HEK293 (cell line): ENCODE measurements around the gene SYS1.

Source experiments
- BCL11A ChIP-seq: fragments of 450-650 bp; formaldehyde crosslinking; IDR thresholded peaks from 2 replicates; pipeline ENCODE4 v1.5.1; 2016; ENCODE audit warnings: low read depth, missing biosample characterization, missing genetic modification characterization
- HOXC10 ChIP-seq: sonication (generic); formaldehyde crosslinking; IDR thresholded peaks from 2 replicates; pipeline ENCODE4 v1.8.1; 2023; ENCODE audit warnings: mild to moderate bottlenecking, missing genetic modification reagents
- HOXD13 ChIP-seq: sonication (generic); formaldehyde crosslinking; IDR thresholded peaks from 2 replicates; pipeline ENCODE4 v1.8.0; 2022; ENCODE audit warnings: missing genetic modification reagents, borderline replicate concordance
- MZF1 ChIP-seq: fragments of 450-650 bp; formaldehyde crosslinking; IDR thresholded peaks from 2 replicates; pipeline ENCODE4 v1.5.1; 2017; ENCODE audit warnings: missing biosample characterization, missing genetic modification characterization, borderline replicate concordance
- RBAK ChIP-seq: fragments of 450-650 bp; formaldehyde crosslinking; IDR thresholded peaks from 2 replicates; pipeline ENCODE4 v1.5.1; 2016; ENCODE audit warnings: missing biosample characterization, missing genetic modification characterization
- SCRT2 ChIP-seq: fragments of 450-650 bp; formaldehyde crosslinking; IDR thresholded peaks from 2 replicates; pipeline ENCODE4 v1.5.1; 2016; ENCODE audit warnings: missing biosample characterization, missing genetic modification characterization
- WT1 ChIP-seq: fragments of 450-650 bp; formaldehyde crosslinking; IDR thresholded peaks from 2 replicates; pipeline ENCODE4 v1.5.1; 2016; ENCODE audit warnings: missing biosample characterization, missing genetic modification characterization
- ZBTB1 ChIP-seq: fragments of 450-650 bp; formaldehyde crosslinking; IDR thresholded peaks from 2 replicates; pipeline ENCODE4 v1.5.1; 2016; ENCODE audit warnings: missing biosample characterization, missing genetic modification characterization
- ZBTB21 ChIP-seq: fragments of 450-650 bp; formaldehyde crosslinking; IDR thresholded peaks from 2 replicates; pipeline ENCODE4 v1.5.1; 2017; ENCODE audit warnings: missing biosample characterization, missing genetic modification characterization
- ZNF16 ChIP-seq: fragments of 450-650 bp; formaldehyde crosslinking; IDR thresholded peaks from 2 replicates; pipeline ENCODE4 v1.5.1; 2016; ENCODE audit warnings: low read depth, missing biosample characterization, missing genetic modification characterization
- ZNF2 ChIP-seq: fragments of 450-650 bp; formaldehyde crosslinking; IDR thresholded peaks from 2 replicates; pipeline ENCODE4 v1.5.1; 2016; ENCODE audit warnings: missing biosample characterization, missing genetic modification characterization
- ZNF266 ChIP-seq: fragments of 450-650 bp; formaldehyde crosslinking; IDR thresholded peaks from 2 replicates; pipeline ENCODE4 v1.5.1; 2016; ENCODE audit warnings: missing biosample characterization, missing genetic modification characterization, low read depth
- ZNF311 ChIP-seq: fragments of 450-650 bp; formaldehyde crosslinking; IDR thresholded peaks from 2 replicates; pipeline ENCODE4 v1.5.1; 2017; ENCODE audit warnings: missing biosample characterization, missing genetic modification characterization, borderline replicate concordance
- ZNF394 ChIP-seq: fragments of 450-650 bp; formaldehyde crosslinking; IDR thresholded peaks from 2 replicates; pipeline ENCODE4 v1.5.1; 2016; ENCODE audit warnings: missing biosample characterization, missing genetic modification characterization, mild to moderate bottlenecking, moderate library complexity, borderline replicate concordance
- ZNF571 ChIP-seq: fragments of 450-650 bp; formaldehyde crosslinking; IDR thresholded peaks from 2 replicates; pipeline ENCODE4 v1.5.0; 2017; ENCODE audit warnings: missing biosample characterization, missing genetic modification characterization
- ZNF701 ChIP-seq: fragments of 450-650 bp; formaldehyde crosslinking; IDR thresholded peaks from 2 replicates; pipeline ENCODE4 v1.5.1; 2016; ENCODE audit warnings: missing biosample characterization, missing genetic modification characterization
- ZNF791 ChIP-seq: fragments of 450-650 bp; formaldehyde crosslinking; IDR thresholded peaks from 2 replicates; pipeline ENCODE4 v1.5.1; 2016; ENCODE audit warnings: missing biosample characterization, missing genetic modification characterization
- ZNF792 ChIP-seq: fragments of 450-650 bp; formaldehyde crosslinking; IDR thresholded peaks from 2 replicates; pipeline ENCODE4 v1.5.1; 2016; ENCODE audit warnings: missing biosample characterization, missing genetic modification characterization
- ZNF830 ChIP-seq: fragments of 450-650 bp; IDR thresholded peaks from 2 replicates; pipeline ENCODE4 v1.5.0; 2018; ENCODE audit warnings: missing biosample characterization, missing genetic modification characterization, low read depth, mild to moderate bottlenecking, moderate library complexity
- ZSCAN16 ChIP-seq: fragments of 450-650 bp; formaldehyde crosslinking; IDR thresholded peaks from 2 replicates; pipeline ENCODE4 v1.5.1; 2016; ENCODE audit warnings: missing biosample characterization, missing genetic modification characterization
- ZSCAN30 ChIP-seq: fragments of 450-650 bp; IDR thresholded peaks from 2 replicates; pipeline ENCODE4 v1.5.1; 2018; ENCODE audit warnings: missing biosample characterization, mild to moderate bottlenecking, missing genetic modification characterization, moderate library complexity
- TF ChIP-seq, protein P1 (sequence below): sonication (generic); formaldehyde crosslinking; IDR thresholded peaks from 2 replicates; pipeline ENCODE4 v1.8.1; 2022; ENCODE audit warnings: mild to moderate bottlenecking, moderate library complexity, missing genetic modification reagents
- TF ChIP-seq, protein P2 (sequence below): fragments of 450-650 bp; formaldehyde crosslinking; IDR thresholded peaks from 2 replicates; pipeline ENCODE4 v1.5.1; 2017; ENCODE audit warnings: missing biosample characterization, missing genetic modification characterization
- TF ChIP-seq, protein P3 (sequence below): fragments of 450-650 bp; formaldehyde crosslinking; IDR thresholded peaks from 2 replicates; pipeline ENCODE4 v1.5.1; 2016; ENCODE audit warnings: missing biosample characterization, missing genetic modification characterization
- TF ChIP-seq, protein P4 (sequence below): fragments of 450-650 bp; formaldehyde crosslinking; IDR thresholded peaks from 2 replicates; pipeline ENCODE4 v1.5.1; 2016; ENCODE audit warnings: missing biosample characterization, missing genetic modification characterization
- TF ChIP-seq, protein P5 (sequence below): fragments of 450-650 bp; formaldehyde crosslinking; IDR thresholded peaks from 2 replicates; pipeline ENCODE4 v1.5.1; 2016; ENCODE audit warnings: missing biosample characterization, missing genetic modification characterization
- TF ChIP-seq, protein P6 (sequence below): fragments of 450-650 bp; formaldehyde crosslinking; IDR thresholded peaks from 2 replicates; pipeline ENCODE4; 2016; ENCODE audit warnings: missing biosample characterization, missing genetic modification characterization
- TF ChIP-seq, protein P7 (sequence below): fragments of 450-650 bp; formaldehyde crosslinking; IDR thresholded peaks from 2 replicates; pipeline ENCODE4 v1.5.1; 2016; ENCODE audit warnings: missing biosample characterization, missing genetic modification characterization

Gene SYS1

DNA sequence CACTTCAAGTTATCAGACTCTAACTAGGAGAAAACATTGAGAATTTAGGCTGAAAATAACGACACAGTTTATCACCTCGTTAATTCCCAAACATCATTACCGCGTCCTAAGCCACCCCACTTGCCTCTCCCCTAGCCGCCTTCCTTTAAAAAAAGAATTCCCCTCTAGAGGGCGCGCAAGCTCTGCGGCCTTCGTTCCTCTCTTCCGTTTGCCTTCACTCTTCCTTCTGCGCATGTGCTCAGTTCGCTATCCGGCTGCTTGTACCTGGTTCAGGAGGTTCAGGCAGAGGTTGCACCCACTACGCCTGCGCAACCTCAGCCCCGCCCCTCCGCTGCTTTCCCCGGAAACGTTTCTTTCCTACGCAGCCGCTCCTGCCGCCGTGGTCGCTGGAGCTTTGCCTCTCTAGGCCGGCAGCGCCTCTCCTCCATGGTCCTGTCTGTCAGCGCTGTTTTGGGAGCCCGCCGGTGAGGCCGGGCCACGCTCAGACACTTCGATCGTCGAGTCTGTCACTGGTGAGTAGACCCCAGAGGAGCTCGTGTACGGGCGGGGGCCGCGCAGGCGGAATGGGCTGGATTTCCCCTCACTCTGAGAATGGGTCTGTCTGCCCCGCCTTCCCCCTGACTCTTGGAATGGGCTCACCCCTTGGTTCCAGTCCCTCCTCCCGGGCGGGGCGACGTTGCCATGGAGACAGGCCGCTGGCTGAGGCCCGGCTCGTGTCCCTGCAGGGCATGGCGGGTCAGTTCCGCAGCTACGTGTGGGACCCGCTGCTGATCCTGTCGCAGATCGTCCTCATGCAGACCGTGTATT lies at the start of gene SYS1 (continued):
- TF ChIP-seq ZSCAN30 (no peak; the same call in 1 of the 2 replicates), ZNF571 (tag by site-specific recombination) (no peak), ZNF701 (tag by site-specific recombination) (no peak), ZNF394 (tag by site-specific recombination) (peak; percentile 83; the same call in 1 of the 2 replicates), ZSCAN16 (tag by site-specific recombination) (no peak), ZNF2 (peak; percentile 46), ZNF311 (tag by site-specific recombination) (no peak), ZNF830 (no peak), WT1 (tag by site-specific recombination) (peak; percentile 14; the same call in 1 of the 2 replicates), SCRT2 (tag by site-specific recombination) (no peak; the same call in 1 of the 2 replicates), ZNF266 (no peak), ZNF792 (tag by site-specific recombination) (no peak), ZNF16 (tag by site-specific recombination) (no peak), BCL11A (tag by site-specific recombination) (no peak), MZF1 (no peak), HOXD13 (CRISPR knock-in tag) (no peak), ZBTB1 (tag by site-specific recombination) (no peak), ZBTB21 (tag by site-specific recombination) (no peak), ZNF791 (tag by site-specific recombination) (no peak), HOXC10 (CRISPR knock-in tag) (no peak), RBAK (no peak)
- TF ChIP-seq, protein P1, sequence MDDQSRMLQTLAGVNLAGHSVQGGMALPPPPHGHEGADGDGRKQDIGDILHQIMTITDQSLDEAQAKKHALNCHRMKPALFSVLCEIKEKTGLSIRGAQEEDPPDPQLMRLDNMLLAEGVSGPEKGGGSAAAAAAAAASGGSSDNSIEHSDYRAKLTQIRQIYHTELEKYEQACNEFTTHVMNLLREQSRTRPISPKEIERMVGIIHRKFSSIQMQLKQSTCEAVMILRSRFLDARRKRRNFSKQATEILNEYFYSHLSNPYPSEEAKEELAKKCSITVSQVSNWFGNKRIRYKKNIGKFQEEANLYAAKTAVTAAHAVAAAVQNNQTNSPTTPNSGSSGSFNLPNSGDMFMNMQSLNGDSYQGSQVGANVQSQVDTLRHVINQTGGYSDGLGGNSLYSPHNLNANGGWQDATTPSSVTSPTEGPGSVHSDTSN (CRISPR knock-in tag): no peak
- TF ChIP-seq, protein P2, sequence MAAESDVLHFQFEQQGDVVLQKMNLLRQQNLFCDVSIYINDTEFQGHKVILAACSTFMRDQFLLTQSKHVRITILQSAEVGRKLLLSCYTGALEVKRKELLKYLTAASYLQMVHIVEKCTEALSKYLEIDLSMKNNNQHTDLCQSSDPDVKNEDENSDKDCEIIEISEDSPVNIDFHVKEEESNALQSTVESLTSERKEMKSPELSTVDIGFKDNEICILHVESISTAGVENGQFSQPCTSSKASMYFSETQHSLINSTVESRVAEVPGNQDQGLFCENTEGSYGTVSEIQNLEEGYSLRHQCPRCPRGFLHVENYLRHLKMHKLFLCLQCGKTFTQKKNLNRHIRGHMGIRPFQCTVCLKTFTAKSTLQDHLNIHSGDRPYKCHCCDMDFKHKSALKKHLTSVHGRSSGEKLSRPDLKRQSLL (tag by site-specific recombination): no peak
- TF ChIP-seq, protein P3, sequence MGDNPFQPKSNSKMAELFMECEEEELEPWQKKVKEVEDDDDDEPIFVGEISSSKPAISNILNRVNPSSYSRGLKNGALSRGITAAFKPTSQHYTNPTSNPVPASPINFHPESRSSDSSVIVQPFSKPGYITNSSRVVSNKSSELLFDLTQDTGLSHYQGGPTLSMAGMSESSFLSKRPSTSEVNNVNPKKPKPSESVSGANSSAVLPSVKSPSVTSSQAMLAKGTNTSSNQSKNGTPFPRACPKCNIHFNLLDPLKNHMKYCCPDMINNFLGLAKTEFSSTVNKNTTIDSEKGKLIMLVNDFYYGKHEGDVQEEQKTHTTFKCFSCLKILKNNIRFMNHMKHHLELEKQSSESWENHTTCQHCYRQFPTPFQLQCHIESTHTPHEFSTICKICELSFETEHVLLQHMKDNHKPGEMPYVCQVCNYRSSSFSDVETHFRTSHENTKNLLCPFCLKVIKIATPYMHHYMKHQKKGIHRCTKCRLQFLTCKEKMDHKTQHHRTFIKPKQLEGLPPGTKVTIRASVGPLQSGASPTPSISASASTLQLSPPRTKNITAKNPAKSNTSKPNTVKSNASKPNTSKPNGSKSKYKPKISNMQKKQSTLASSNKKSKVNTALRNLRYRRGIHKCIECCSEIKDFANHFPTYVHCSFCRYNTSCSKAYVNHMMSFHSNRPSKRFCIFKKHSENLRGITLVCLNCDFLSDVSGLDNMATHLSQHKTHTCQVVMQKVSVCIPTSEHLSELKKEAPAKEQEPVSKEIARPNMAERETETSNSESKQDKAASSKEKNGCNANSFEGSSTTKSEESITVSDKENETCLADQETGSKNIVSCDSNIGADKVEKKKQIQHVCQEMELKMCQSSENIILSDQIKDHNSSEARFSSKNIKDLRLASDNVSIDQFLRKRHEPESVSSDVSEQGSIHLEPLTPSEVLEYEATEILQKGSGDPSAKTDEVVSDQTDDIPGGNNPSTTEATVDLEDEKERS: no peak
- TF ChIP-seq, protein P4, sequence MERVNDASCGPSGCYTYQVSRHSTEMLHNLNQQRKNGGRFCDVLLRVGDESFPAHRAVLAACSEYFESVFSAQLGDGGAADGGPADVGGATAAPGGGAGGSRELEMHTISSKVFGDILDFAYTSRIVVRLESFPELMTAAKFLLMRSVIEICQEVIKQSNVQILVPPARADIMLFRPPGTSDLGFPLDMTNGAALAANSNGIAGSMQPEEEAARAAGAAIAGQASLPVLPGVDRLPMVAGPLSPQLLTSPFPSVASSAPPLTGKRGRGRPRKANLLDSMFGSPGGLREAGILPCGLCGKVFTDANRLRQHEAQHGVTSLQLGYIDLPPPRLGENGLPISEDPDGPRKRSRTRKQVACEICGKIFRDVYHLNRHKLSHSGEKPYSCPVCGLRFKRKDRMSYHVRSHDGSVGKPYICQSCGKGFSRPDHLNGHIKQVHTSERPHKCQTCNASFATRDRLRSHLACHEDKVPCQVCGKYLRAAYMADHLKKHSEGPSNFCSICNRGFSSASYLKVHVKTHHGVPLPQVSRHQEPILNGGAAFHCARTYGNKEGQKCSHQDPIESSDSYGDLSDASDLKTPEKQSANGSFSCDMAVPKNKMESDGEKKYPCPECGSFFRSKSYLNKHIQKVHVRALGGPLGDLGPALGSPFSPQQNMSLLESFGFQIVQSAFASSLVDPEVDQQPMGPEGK: peak; percentile 66
- TF ChIP-seq, protein P5, sequence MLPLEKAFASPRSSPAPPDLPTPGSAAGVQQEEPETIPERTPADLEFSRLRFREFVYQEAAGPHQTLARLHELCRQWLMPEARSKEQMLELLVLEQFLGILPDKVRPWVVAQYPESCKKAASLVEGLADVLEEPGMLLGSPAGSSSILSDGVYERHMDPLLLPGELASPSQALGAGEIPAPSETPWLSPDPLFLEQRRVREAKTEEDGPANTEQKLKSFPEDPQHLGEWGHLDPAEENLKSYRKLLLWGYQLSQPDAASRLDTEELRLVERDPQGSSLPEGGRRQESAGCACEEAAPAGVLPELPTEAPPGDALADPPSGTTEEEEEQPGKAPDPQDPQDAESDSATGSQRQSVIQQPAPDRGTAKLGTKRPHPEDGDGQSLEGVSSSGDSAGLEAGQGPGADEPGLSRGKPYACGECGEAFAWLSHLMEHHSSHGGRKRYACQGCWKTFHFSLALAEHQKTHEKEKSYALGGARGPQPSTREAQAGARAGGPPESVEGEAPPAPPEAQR (tag by site-specific recombination): no peak
- TF ChIP-seq, protein P6, sequence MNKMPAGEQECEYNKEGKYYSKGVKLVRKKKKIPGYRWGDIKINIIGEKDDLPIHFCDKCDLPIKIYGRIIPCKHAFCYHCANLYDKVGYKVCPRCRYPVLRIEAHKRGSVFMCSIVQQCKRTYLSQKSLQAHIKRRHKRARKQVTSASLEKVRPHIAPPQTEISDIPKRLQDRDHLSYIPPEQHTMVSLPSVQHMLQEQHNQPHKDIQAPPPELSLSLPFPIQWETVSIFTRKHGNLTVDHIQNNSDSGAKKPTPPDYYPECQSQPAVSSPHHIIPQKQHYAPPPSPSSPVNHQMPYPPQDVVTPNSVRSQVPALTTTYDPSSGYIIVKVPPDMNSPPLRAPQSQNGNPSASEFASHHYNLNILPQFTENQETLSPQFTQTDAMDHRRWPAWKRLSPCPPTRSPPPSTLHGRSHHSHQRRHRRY (tag by site-specific recombination): no peak
- TF ChIP-seq, protein P7, sequence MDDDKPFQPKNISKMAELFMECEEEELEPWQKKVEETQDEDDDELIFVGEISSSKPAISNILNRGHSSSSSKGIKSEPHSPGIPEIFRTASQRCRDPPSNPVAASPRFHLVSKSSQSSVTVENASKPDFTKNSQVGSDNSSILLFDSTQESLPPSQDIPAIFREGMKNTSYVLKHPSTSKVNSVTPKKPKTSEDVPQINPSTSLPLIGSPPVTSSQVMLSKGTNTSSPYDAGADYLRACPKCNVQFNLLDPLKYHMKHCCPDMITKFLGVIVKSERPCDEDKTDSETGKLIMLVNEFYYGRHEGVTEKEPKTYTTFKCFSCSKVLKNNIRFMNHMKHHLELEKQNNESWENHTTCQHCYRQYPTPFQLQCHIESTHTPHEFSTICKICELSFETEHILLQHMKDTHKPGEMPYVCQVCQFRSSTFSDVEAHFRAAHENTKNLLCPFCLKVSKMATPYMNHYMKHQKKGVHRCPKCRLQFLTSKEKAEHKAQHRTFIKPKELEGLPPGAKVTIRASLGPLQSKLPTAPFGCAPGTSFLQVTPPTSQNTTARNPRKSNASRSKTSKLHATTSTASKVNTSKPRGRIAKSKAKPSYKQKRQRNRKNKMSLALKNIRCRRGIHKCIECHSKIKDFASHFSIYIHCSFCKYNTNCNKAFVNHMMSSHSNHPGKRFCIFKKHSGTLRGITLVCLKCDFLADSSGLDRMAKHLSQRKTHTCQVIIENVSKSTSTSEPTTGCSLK (tag by site-specific recombination): no peak
